GM12891 (cell line): ENCODE measurements around the gene RNF113B.

Experiments
- PAX5 ChIP-seq: IDR thresholded peaks from 2 replicates; pipeline ENCODE4 v1.6.1; 2011; ENCODE audit warnings: low read length, moderate library complexity, mild to moderate bottlenecking; ENCODE audit not compliant: insufficient read depth, severe bottlenecking
- POLR2A ChIP-seq: IDR thresholded peaks from 2 replicates; pipeline ENCODE4 v1.6.1; 2011; ENCODE audit warnings: low read depth, low read length, control low read depth
- POLR2AphosphoS5 ChIP-seq: IDR thresholded peaks from 2 replicates; pipeline ENCODE4 v1.6.1; 2011; ENCODE audit warnings: low read depth, low read length, control low read depth
- POU2F2 ChIP-seq: IDR thresholded peaks from 2 replicates; pipeline ENCODE4 v1.6.1; 2011; ENCODE audit warnings: low read depth, mild to moderate bottlenecking, control low read depth, low read length, moderate library complexity
- TAF1 ChIP-seq: IDR thresholded peaks from 2 replicates; pipeline ENCODE4 v1.6.1; 2011; ENCODE audit warnings: low read depth, low read length, control low read depth

GRCh38 chr13:98156259-98156658 is 20.8 kb downstream of the RNF113B start:
- no peak for TF ChIP-seq POLR2A
- no peak for TF ChIP-seq PAX5
- TF ChIP-seq POLR2AphosphoS5: no peak
- no peak for TF ChIP-seq TAF1
- TF ChIP-seq POU2F2: no peak
